ENCODE data around the gene PDZK1.
"Not testable (repeated sequence)": the region's sequence is repeated elsewhere in the genome, so short reads cannot be mapped to it uniquely, and the experiment has no call there.

The PDZK1 gene

GRCh38 chr1:145707183-145707867 lies at the start of gene PDZK1:
PDZK1 (minus strand) TSS chr1:145707368; CDS start chr1:145688021, 19,347 bp downstream.
- no peak for DNase-seq

GRCh38 chr1:145751491-145752037 lies 44.4 kb upstream of the PDZK1 start:
- DNase-seq, result no peak

DNA sequence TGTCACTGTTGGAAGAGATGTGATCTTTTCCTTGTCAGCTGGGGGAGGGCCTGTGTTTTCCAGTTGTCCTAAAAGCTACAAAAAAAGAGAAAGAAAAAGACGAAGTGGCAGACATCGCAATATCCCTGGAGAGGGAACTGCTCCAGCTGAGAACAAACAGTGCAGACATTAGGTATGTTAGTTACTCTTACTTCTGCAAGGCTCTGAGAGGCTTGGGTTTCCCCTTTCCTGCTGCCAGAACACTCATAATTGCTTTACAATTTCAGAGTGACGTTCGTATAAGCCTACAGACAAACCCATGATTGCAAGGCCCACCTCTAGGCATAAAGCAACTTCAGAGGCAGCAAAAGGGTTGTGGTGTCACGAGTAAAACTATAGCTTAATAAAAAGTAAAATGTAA lies 43.3 kb upstream of the PDZK1 start:
- DNase-seq, result no peak

- DNase-seq, result no peak
These were observed 40.5 kb upstream of the PDZK1 start for GRCh38 chr1:145747398-145748247.

- no peak for DNase-seq
These were observed 33.1 kb upstream of the PDZK1 start for GRCh38 chr1:145740269-145740668.

DNA sequence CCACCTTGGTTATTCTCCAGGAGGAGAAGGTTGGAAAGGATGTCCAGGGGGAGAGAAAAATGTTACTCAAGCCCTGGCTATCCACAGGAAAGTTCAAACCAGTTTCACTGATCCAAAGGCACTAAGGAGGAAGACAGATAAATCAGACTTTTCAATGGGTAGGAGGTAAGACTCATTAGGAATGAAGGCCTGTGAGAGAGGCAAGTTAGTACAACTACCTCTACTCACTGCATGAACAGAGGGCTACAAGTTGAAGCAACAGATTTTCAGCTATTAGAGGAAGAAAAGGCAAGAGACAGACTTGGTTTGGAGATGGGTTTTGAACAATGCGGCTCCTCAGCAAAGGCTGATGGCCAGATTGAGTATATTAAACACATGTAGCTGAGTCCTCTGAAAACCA lies 29.0 kb upstream of the PDZK1 start:
- no peak for DNase-seq

DNA sequence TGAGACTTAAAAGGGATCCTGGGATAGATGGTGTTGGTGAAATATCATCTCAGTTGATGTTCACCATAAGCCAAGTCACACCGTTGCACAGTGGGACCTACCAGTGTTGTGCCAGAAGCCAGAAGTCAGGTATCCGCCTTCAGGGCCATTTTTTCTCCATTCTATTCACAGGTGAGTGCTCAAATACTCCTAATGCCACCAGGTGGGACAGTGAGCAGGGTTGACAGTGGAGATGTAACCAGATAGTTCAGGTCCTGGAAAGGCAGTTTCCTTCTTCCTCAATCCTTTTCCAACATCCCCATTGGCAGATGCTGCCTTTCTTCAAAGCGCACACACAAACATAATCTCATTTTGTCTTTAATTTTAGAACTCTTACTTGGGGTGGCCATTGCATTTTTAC lies 23.7 kb upstream of the PDZK1 start:
- DNase-seq, result no peak

DNA sequence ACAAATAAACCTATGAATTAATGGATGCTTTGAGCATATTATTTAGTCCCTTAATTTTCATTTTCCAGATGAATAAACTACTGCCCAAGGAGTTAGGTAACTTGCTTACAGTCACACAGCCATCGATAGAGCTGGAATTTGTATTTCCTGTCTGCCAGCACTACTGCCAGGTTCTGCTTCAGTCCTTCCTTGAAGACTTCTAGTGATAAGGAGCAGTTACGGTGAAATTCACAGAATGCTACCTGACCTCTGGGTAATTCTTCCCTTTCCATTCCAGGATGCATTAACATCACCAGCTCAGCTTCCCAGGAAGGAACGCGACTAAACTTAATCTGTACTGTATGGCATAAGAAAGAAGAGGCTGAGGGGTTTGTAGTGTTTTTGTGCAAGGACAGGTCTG lies 23.3 kb upstream of the PDZK1 start:
- no peak for DNase-seq

DNA sequence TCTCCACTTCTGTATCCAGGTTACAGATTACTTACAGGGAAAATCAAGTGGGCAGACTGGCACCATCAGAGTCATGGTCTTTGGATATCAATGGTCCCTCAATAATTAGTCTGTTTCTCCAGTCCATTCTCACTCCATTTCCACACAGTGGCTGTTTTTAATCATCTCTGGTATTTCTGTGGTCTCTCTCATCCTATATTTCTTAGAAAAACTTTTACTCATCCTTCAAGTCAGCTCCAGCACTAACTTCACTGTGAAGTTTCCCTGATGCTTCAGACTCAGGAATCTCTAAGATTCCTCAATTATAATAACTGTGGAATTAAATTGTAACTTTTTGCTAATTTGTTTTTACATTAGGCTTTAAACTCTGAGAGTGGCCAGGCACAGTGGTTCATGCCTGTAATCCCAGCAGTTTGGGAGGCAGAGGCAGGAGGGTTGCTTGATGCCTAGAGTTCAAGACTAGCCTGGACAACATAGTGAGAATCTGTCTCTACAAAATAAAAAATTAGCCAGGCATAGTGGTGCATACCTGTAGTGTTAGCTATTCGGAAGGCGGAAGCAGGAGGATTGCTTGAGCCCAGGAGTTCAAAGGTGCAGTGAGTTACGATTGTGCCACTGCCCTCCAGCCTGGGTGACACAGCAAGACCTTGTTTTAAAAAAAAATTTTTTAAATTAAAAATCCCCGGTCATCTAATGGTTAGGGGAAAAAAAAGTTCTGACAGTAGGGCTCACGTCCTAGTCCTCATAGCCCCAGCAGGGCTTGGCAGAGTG lies 22.7 kb upstream of the PDZK1 start:
- no peak for DNase-seq

- DNase-seq, result no peak
These were observed 22.0 kb upstream of the PDZK1 start for GRCh38 chr1:145729196-145729595.

- not testable (repeated sequence) for DNase-seq
These were observed 19.0 kb upstream of the PDZK1 start for GRCh38 chr1:145726193-145726592.

DNA sequence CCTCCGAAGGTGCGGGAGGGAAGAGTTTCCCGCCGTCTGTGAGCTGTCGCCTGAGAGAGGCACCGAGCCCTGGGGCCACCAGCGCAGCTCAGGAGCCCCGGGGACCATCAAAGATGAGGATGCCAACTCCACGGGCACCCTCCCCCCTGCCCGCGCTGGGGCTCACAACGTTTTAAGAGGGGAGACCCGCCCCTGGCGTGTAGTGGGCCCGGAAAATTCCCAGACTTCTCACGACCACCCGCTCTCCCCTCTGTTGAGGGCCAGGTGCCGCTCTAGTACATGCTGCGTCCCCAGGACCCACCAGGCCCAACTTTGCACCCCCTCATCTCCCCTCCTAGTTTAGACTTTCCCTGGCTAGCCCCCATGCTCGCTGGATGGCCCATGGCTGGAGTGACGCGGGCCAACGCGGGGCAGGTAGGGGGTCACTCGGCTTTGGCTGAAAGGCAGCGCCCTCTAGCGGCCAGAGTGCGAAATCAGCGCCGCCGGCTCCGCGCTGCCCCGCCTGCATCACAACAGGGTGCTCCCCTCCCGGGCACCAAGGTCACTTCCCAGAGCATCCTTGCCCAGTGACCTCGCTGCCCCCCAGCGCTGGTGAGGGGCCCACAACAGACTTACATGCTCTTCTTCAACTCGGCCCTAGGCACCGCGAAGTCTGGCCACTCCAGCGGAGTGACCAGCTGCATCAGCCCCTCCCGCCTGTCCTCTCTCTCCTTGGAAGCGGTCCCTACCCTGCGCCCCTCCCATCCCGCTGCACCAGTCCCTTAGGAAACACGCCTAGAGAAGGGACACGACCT lies 13.9 kb upstream of the PDZK1 start:
- DNase-seq, result peak; percentile 72

DNA sequence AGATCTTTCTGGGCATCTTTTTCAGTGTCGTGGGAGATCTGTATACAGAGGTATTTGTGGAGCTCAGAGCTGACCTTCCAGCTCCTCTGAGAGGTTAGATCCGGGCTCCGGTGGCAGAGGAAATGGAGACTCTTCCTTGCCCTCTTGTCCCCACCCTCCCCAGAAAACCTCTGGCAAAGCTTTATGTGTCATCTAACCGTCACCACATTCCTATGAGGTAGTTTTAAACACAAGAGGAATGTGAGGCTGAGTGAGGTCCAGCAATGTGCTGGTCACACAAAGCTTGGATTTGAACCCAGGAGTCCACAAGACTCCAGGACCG lies 13.3 kb upstream of the PDZK1 start:
- no peak for DNase-seq

DNA sequence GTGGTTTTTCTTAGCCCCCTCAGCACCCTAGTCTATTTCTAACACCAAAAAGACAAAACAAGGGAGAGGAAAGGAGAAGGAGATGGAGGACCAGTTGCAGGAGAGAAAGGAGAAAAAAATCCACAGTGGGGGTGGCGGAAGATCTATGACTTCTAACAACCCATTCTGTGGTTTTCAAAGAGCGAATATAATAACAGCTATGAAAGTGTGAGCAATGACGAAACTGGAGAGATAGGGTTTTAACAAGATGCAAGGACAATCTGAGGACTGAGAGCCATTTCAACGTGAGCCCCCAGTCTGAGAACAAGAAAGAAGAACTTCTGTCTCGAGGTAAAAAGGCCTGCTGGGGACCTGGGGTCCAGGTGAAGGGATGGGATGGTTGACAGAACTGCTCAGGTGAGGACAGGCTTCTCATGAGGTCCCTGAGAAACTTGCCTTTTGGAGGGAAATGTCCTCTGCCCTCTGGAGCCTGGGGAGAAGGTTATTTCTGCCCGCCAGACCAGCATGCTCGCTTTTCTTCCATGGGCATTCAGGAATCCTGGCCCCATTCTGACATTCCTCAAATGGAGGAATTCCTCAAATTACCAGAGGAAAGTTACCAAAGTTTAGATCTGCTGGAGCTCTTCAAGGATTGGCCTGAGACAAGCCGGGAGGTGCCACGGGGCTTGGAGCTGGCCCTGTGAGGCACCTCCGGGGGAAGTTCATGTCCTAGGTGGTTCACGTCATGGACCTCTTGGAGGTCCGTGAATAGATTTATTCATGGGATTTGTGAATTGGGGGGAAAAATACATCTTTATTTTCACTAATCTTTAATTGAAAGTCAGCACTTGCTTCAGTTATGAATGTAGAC lies 12.3 kb upstream of the PDZK1 start, which contains the start of gene CD160:
CD160 (plus strand) TSS at position 270 of the 850 bp plus-strand sequence. CDS start 8,829 bp downstream, outside the sequence.
- DNase-seq, result peak; percentile 19

GRCh38 chr1:145718465-145718864 lies 11.3 kb upstream of the PDZK1 start:
- DNase-seq, result not testable (repeated sequence)

DNA sequence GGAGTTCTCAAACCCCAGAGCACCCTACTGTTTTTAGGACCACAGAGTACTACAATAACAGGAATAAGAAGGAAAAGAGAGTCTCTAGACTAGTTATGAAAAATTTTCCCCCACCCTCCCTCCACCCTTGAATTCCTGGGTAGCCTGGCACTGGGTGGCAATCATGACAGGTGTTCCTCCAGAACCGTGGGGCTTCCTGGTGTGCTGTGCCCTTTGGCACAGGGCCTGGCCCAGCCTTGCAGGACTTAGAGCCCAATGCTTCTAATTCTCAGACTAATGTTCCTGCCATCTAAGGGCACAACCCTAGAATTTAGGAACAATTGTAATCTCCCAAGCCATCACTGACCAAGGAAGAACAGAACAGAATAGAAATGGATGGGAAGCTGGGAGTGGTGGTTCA lies 10.7 kb upstream of the PDZK1 start:
- DNase-seq, result no peak

DNA sequence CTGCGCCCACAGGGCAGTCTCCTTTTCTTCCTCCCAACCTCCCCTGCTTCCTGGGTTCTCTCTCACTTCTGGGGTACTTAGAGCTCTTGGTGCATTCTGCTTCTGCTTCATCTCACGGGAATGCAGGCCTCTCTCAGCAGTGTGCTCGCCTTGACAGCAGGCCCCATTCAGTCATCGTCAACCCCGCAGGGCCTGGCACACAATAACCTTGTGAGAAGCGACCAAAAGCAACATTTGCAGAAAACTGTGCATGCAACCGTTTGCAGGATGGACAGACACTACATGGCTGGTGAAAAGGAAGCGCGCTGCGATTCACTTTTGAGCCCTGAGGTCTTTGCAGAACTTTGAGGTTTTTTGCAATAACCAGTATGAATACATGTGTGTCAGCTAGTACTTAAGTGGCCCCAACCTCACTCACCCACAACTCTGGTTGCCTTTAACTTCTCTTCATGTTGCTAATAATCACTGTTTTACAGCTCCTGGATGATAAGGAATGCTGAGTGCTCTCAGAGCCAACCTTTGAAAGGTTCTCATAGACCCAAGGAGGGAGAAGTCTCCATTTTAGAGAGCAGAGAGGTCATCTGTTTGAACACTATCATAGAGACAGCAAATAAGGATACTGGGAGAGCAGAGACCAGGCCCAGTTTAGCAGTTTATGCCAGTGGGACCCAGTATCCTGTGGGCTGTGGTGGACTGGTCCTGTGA lies 9.6 kb upstream of the PDZK1 start:
- no peak for DNase-seq

- DNase-seq, result no peak
These were observed 7.5 kb upstream of the PDZK1 start for GRCh38 chr1:145714524-145715111.

DNA sequence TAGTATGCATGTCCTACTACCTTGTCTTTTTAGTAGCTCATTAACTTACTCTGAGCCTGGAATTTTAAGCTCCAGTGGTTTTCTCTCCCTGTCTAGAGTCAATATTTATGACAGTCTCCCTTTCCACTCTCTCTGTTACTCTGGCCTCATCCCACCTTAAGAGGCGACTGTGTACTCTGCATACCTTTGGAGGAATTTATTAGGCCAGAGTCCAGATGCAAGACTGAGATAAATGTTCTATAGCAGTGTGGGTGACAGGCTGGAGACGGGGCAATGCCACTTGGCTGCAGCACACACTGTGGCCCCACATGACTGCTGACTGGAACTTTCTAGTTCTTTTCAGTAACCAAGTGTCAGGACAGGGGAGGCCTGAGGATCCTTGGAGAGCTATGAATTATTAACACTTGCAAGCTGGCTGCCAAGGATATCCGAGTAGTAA lies 4.1 kb upstream of the PDZK1 start:
- DNase-seq, result no peak

Measured in CD4-positive, alpha-beta T cell treated with Interleukin-10 for 1 hour (primary cell).